ENCODE measurements around the gene CEP295NL.
"Not testable (repeated sequence)": the region's sequence is repeated elsewhere in the genome, so short reads cannot be mapped to it uniquely, and the experiment has no call there.

GRCh38 chr17:78890096-78890495 lies 12.9 kb downstream of the CEP295NL start:
- not testable (repeated sequence) for TF ChIP-seq CTCF (IDR thresholded peaks at IDR 0.05; ENCODE audit: low read length); EZH2 (optimal IDR thresholded peaks at IDR 0.05; ENCODE audit: low read depth, low read length); EZH2phosphoT487 (IDR thresholded peaks at IDR 0.05; ENCODE audit: low read length)

Measured in MM.1S (cell line).